Skeletal muscle tissue (tissue), 4 donors: Measurements from ENCODE around the gene SPRR5. TPM values are rescaled to one million over a fixed set of nuclear protein-coding genes. Genes with fewer than 3 reads are reported as not detected.

Experiments
- H3K27ac ChIP-seq: one replicate; pipeline ENCODE4 v1.7.0; 2013; ENCODE audit warnings: mild to moderate bottlenecking, low read depth, low read length, inconsistent platforms
- H3K27me3 ChIP-seq, 3 donors: one replicate each; pipeline ENCODE4 v1.7.0; 2013; ENCODE audit warnings: low read length in 3 of 3; ENCODE audit not compliant: control insufficient read depth in 3 of 3, insufficient read depth in 3 of 3
- H3K36me3 ChIP-seq, 3 donors: one replicate each; pipeline ENCODE4 v1.7.0; 2013; ENCODE audit warnings: low read length in 3 of 3; ENCODE audit not compliant: control insufficient read depth in 3 of 3, insufficient read depth in 3 of 3
- H3K4me1 ChIP-seq, 3 donors: one replicate each; pipeline ENCODE4 v1.7.0; 2013; ENCODE audit warnings: low read length in 3 of 3, mild to moderate bottlenecking in 3 of 3; ENCODE audit not compliant: control insufficient read depth in 3 of 3, insufficient read depth in 3 of 3
- H3K4me3 ChIP-seq, 3 donors: one replicate each; pipeline ENCODE4 v1.7.0; 2013; ENCODE audit warnings: low read length in 3 of 3
- H3K9ac ChIP-seq, 3 donors: one replicate each; pipeline ENCODE4 v1.7.0; 2013; ENCODE audit warnings: low read length in 3 of 3, mild to moderate bottlenecking in 3 of 3, moderate library complexity in 2 of 3, low read depth in 1 of 3
- H3K9me3 ChIP-seq, 3 donors: one replicate each; pipeline ENCODE4 v1.7.0; 2013; ENCODE audit warnings: low read length in 3 of 3; ENCODE audit not compliant: control insufficient read depth in 3 of 3
- total RNA-seq: library from RNA; depleted of rRNA; stranded (reverse); fragments of >200 nt; gene quantifications from one replicate; pipeline ENCODE4 v1.2.3, GENCODE V29; 2014
- donor health status: Osteomylitis.

The SPRR5 gene
- total RNA-seq, 1 donor from 2014 or later: not detected

GRCh38 chr1:152961226-152961891, 14.4 kb downstream of the SPRR5 start:
- peaks cover 0 to 4% (median 3%) of the 10 kb centered on the region in 3 donors for H3K27me3 ChIP-seq
- no peaks in the 10 kb centered on the region for H3K36me3 ChIP-seq
- H3K27ac ChIP-seq: no peak overlapping the region
- peaks cover 0 to 3% (median 0%) of the 10 kb centered on the region in 3 donors for H3K9me3 ChIP-seq
- no peaks in the 10 kb centered on the region for H3K4me1 ChIP-seq
- no peak overlapping the region for H3K4me3 ChIP-seq
- no peak overlapping the region for H3K9ac ChIP-seq

DNA sequence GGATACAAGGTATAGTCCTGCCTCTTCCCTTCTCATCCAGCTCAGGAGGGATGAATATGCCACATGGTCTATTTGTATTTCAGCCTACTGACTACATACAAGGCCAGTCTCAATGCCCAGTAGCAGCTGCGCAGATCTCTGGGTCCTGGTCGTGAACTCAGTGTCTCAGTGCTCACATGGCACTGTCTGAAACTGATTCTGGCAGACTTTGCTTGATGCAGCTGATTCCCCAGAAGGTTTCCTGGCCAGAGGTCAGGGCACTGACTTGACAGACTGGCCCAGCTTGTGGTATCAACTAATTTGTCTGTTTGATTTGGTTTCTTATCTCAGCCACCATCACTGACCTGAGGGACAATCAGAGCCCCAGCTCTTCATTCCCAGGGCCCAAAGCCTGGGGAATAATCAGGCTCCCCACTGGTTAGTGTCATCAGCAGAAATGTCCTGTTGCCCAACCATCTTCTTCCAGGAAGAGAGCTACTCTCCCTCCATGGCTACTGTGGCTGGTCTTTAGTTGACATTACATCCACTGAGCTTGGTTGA, 15.9 kb downstream of the SPRR5 start:
- peaks cover 0 to 6% (median 4%) of the 10 kb centered on the region in 3 donors for H3K27me3 ChIP-seq
- H3K4me1 ChIP-seq: no peaks in the 10 kb centered on the region
- peaks cover 0 to 3% (median 0%) of the 10 kb centered on the region in 3 donors for H3K9me3 ChIP-seq
- H3K4me3 ChIP-seq: no peak overlapping the region
- H3K27ac ChIP-seq: no peak overlapping the region
- no peak overlapping the region for H3K9ac ChIP-seq
- no peaks in the 10 kb centered on the region for H3K36me3 ChIP-seq

GRCh38 chr1:152964536-152964935, 17.5 kb downstream of the SPRR5 start:
- Histone ChIP-seq H3K36me3 (no peaks in the 10 kb centered on the region), H3K27me3 (peaks cover 0 to 6% (median 4%) of the 10 kb centered on the region in 3 donors)

DNA sequence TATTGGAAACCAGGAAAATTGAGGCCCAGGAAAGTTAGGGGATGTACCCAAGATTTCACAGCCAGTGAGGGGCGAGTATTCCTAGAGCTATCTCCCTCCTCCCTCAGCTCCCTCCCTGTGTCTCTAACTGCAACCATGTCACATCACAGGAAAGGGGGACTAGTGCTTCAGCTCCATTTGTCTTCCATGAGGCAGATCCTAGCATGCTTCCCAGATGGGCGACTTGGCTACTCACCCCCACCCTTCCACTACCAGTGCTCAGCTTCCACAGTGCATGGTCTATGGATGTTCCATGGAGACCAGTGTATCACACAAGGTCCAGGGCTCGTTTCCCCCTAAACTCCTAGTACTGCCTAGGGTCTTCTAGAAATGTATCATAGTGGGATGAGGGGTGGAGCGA, 18.8 kb downstream of the SPRR5 start:
- no peaks in the 10 kb centered on the region for H3K36me3 ChIP-seq
- no peak overlapping the region for H3K4me3 ChIP-seq
- H3K27me3 ChIP-seq: peaks cover 0 to 6% (median 0%) of the 10 kb centered on the region in 3 donors
- no peak overlapping the region for H3K9ac ChIP-seq
- H3K27ac ChIP-seq: no peak overlapping the region
- no peaks in the 10 kb centered on the region for H3K4me1 ChIP-seq
- H3K9me3 ChIP-seq: peaks cover 0 to 3% (median 0%) of the 10 kb centered on the region in 3 donors

More at GRCh38 chr1:152964536-152964935, 17.5 kb downstream of the SPRR5 start:
- Histone ChIP-seq H3K4me1 (no peaks in the 10 kb centered on the region), H3K9ac (no peak overlapping the region), H3K27ac (no peak overlapping the region), H3K9me3 (peaks cover 0 to 3% (median 0%) of the 10 kb centered on the region in 3 donors), H3K4me3 (no peak overlapping the region)

DNA sequence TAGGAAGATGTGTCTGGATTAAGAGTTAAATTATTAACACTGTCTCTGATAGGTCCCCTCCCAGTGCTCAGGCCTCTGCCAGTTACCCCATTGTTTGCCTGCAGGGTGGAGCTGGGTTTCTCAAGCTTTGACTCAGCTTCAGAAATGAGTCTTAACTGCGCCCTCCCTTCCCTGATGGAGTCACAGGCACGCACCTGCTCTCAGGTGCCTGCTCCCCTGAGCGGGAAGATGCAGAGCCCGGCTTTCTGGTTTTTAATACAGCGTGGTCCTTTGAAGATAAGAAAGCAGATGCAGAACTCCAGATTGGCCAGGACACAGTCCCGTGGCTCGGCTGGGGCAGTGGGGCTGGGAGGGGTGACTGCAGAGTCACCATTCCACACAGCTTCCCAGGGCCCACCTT, 20.2 kb downstream of the SPRR5 start:
- Histone ChIP-seq H3K27me3 (peaks cover 0 to 6% (median 0%) of the 10 kb centered on the region in 3 donors), H3K36me3 (no peaks in the 10 kb centered on the region), H3K4me1 (no peaks in the 10 kb centered on the region), H3K9ac (no peak overlapping the region), H3K4me3 (no peak overlapping the region), H3K9me3 (no peaks in the 10 kb centered on the region), H3K27ac (no peak overlapping the region)

DNA sequence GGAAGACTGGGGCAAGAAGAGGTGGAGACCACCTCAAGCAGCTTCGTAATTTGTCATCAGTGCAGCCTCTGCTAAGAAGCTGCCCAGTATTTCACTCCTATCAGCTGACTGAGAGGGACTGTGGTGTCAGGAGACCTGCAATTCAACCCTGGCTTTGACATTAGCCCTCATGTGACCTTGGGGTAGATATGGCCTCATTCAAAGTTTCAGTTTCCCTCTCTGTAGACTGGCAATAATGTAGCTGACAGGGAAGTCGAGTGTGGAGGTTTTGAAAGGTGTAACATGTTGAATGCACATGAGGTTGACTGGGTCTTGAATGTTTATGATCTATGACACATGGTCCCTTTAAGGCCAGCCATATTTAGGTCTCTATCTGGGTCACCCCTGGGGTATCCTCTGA, 21.2 kb downstream of the SPRR5 start:
- Histone ChIP-seq H3K4me3 (no peak overlapping the region), H3K27me3 (peaks cover 0 to 6% (median 0%) of the 10 kb centered on the region in 3 donors), H3K9me3 (no peaks in the 10 kb centered on the region), H3K9ac (no peak overlapping the region), H3K4me1 (no peaks in the 10 kb centered on the region), H3K27ac (no peak overlapping the region), H3K36me3 (no peaks in the 10 kb centered on the region)

GRCh38 chr1:152969036-152969435, 22.0 kb downstream of the SPRR5 start:
- Histone ChIP-seq H3K4me1 (no peaks in the 10 kb centered on the region), H3K9me3 (no peaks in the 10 kb centered on the region), H3K27ac (no peak overlapping the region), H3K36me3 (no peaks in the 10 kb centered on the region), H3K27me3 (peaks cover 0 to 6% (median 0%) of the 10 kb centered on the region in 3 donors), H3K4me3 (no peak overlapping the region), H3K9ac (no peak overlapping the region)

DNA sequence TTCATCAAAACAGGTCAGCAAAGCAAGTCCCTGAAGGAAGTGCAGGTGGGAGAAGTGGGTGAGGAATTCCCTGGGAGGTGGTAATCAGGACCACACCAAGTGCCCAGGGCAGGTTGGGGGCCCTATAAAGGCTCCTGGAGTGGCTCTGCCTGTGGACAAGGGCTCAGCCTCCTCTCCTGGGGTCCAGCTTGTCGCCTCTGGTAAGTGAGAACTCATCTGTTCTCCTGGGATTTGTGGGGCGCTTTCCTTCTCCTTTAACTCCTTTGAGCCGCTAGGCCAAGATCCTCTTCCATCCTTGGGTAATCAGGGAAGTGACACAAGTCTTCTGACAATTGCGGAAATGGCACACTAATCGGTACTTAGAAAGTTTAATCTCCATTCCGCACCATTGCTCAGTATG, 23.5 kb downstream of the SPRR5 start, which contains the start of gene SPRR4:
Gene SPRR4 (plus strand): TSS at position 154 of the 400 bp plus-strand sequence. CDS start 1,243 bp downstream, outside the sequence.
- Histone ChIP-seq H3K4me1 (no peaks in the 10 kb centered on the region), H3K9ac (no peak within 1 kb of the TSS), H3K27ac (no peak within 1 kb of the TSS), H3K4me3 (no peak within 1 kb of the TSS), H3K27me3 (peaks cover 0 to 3% (median 0%) of the 10 kb centered on the region in 3 donors), H3K9me3 (no peaks in the 10 kb centered on the region), H3K36me3 (no peaks in the 10 kb centered on the region)

DNA sequence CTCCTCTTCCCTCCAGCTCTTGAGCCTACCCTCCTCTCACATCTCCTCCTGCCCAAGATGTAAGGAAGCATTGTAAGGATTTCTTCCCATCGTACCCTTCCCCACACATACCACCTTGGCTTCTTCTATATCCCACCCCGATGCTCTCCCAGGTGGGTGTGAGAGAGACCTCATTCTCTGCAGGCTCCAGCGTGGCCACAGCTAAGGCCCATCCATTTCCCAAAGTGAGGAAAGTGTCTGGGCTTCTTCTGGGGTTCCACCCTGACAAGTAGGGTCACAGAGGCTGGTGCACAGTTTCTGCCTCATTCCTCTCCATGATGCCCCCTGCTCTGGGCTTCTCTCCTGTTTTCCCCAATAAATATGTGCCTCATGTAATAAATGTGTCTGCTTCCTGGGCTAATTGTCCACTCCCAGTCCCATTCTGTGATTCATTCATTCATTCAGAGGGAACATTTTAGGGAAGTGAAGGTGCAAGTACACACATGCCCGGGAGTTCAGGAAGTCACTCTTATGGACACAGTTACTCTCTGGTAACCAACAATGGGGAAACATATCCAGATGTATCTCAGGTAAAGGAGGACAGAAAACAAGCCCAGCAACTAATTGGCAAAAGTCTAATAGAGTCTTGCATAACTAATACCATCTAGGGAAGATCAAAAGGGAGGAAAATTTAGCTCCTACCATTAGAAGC, 25.3 kb downstream of the SPRR5 start:
- Histone ChIP-seq H3K9ac (no peak overlapping the region), H3K4me1 (no peaks in the 10 kb centered on the region), H3K4me3 (no peak overlapping the region), H3K9me3 (no peaks in the 10 kb centered on the region), H3K27ac (no peak overlapping the region), H3K36me3 (no peaks in the 10 kb centered on the region), H3K27me3 (no peaks in the 10 kb centered on the region)

DNA sequence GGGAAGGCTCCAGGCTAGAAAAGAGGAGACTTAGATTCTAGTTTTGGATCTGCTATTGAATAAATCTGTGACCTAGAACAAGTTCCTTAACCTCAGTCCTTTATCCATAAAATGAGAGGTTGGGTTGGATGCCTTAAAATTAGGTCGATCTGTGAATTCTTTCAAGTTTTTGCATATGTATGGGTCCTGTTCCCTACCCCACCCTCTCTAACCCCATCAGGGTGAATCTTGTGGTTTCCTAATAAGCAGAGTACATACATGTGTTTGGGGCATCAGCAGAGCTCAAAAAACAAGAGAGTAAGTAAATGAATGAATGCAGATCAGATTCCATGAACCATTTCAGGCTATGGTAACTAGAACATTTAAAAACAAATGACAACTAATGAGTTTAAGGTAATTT, 29.7 kb downstream of the SPRR5 start:
- Histone ChIP-seq H3K27ac (no peak overlapping the region), H3K9me3 (no peaks in the 10 kb centered on the region), H3K9ac (no peak overlapping the region), H3K4me1 (no peaks in the 10 kb centered on the region), H3K4me3 (no peak overlapping the region), H3K36me3 (no peaks in the 10 kb centered on the region), H3K27me3 (no peaks in the 10 kb centered on the region)
